Measurements from ENCODE around the gene EID2B.

GRCh38 chr19:39514840-39515550 lies 17.7 kb downstream of the EID2B start, which contains the start of gene SELENOV:
- TF ChIP-seq POLR2A (IDR thresholded peaks at IDR 0.05; ENCODE audit: low read length) (no peak), GATA1 (IDR thresholded peaks at IDR 0.05; ENCODE audit: low read depth, low read length) (no peak)

Data from erythroblast (primary cell).